Measurements from ENCODE around the gene USP33.
"Not testable (repeated sequence)": the region's sequence is repeated elsewhere in the genome, so short reads cannot be mapped to it uniquely, and the experiment has no call there.

Gene USP33

DNA sequence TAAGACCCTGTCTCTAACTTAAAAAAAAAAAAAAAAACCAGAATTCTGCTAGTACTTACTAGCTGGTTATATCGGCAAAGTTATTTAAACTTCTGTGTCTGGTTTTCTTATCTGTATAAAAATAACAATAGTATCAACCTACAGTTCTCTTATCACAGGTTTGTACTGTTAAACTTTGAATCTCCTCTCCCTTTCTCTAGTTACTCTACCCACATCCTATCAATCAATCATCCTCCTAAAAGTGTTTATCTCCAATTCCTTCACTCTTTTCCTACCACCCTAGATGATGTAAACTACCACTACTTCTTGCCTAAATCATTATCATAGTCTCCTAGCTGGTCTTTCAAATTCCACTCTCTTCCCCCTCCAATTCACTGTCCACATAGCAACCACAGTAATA lies 27.6 kb downstream of the USP33 start:
- Histone ChIP-seq H3K4me3 (ENCODE audit: low read length) (no peak overlapping the region), H3K27me3 (ENCODE audit: insufficient read depth, low read length) (no peaks in the 10 kb centered on the region), H3K9ac (ENCODE audit: low read depth, low read length) (no peak overlapping the region), H3K4me1 (ENCODE audit: insufficient read depth, low read length) (no peaks in the 10 kb centered on the region; the same call in 1 of the 2 replicates), H3K36me3 (ENCODE audit: insufficient read depth, low read length) (peaks cover 57% of the 10 kb centered on the region), H3K9me3 (ENCODE audit: insufficient read depth, low read depth, low read length) (no peaks in the 10 kb centered on the region), H3K27ac (ENCODE audit: low read depth, low read length) (no peak overlapping the region)
- WGBS = no CpG with 5 or more reads among the region's 1 CpG

GRCh38 chr1:77725706-77726105 lies 33.9 kb downstream of the USP33 start:
- H3K4me3 ChIP-seq (ENCODE audit: low read length) = no peak overlapping the region
- no peaks in the 10 kb centered on the region for H3K9me3 ChIP-seq (ENCODE audit: insufficient read depth, low read depth, low read length)
- peaks cover 94% of the 10 kb centered on the region for H3K36me3 ChIP-seq (ENCODE audit: insufficient read depth, low read length)
- H3K27ac ChIP-seq (ENCODE audit: low read depth, low read length) = no peak overlapping the region
- H3K9ac ChIP-seq (ENCODE audit: low read depth, low read length) = no peak overlapping the region
- H3K4me1 ChIP-seq (ENCODE audit: insufficient read depth, low read length) = no peaks in the 10 kb centered on the region
- no peaks in the 10 kb centered on the region for H3K27me3 ChIP-seq (ENCODE audit: insufficient read depth, low read length)
- WGBS = 94% methylated on average over 4 of the region's 4 CpGs

DNA sequence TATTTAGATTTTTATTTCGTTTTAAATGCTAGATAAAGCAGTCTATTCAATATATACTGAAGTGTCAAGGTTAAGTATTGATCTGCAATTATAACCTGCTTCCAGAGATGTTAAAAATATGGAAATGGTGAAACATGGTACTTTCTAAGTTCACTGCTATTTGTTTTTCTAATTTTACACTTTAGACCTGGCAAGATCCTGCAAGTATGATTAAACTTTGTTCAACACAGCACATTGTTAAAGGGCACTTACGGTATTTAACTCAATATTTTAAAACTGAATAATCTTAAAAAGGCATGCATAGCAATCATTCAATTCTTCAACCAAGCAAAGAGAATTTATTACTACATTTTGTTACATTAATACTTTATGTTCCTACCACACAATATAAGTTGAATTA lies 41.5 kb downstream of the USP33 start:
- 88% methylated on average over 2 of the region's 2 CpGs for WGBS
- Histone ChIP-seq H3K9ac (ENCODE audit: low read depth, low read length) (no peak overlapping the region), H3K36me3 (ENCODE audit: insufficient read depth, low read length) (peaks cover 80% of the 10 kb centered on the region), H3K4me3 (ENCODE audit: low read length) (no peak overlapping the region), H3K27ac (ENCODE audit: low read depth, low read length) (no peak overlapping the region), H3K4me1 (ENCODE audit: insufficient read depth, low read length) (no peaks in the 10 kb centered on the region), H3K27me3 (ENCODE audit: insufficient read depth, low read length) (no peaks in the 10 kb centered on the region), H3K9me3 (ENCODE audit: insufficient read depth, low read depth, low read length) (no peaks in the 10 kb centered on the region)

DNA sequence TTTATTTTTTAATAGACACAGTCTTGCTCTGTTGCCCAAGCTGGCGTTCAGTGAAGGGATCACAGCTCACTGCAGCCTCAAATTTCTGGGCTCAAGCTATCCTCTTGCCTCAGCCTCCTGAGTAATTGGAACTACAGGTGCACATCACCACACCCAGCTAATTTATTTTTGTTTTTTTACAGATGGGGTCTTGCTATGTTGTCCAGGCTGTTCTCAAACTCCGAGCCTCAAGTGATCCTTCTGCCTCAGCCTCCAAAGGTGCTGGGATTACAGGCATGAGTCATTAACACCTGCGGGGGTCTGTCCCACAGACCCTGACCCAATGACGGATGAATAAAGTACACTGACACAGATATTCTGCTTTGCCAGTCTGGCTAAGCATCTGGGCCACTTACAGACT lies 43.6 kb downstream of the USP33 start:
- Histone ChIP-seq H3K9me3 (ENCODE audit: insufficient read depth, low read depth, low read length) (no peaks in the 10 kb centered on the region), H3K27me3 (ENCODE audit: insufficient read depth, low read length) (no peaks in the 10 kb centered on the region), H3K36me3 (ENCODE audit: insufficient read depth, low read length) (peaks cover 80% of the 10 kb centered on the region), H3K4me3 (ENCODE audit: low read length) (no peak overlapping the region), H3K4me1 (ENCODE audit: insufficient read depth, low read length) (no peaks in the 10 kb centered on the region), H3K27ac (ENCODE audit: low read depth, low read length) (no peak overlapping the region), H3K9ac (ENCODE audit: low read depth, low read length) (no peak overlapping the region)
- 96% methylated on average over 4 of the region's 4 CpGs for whole genome bisulfite sequencing

DNA sequence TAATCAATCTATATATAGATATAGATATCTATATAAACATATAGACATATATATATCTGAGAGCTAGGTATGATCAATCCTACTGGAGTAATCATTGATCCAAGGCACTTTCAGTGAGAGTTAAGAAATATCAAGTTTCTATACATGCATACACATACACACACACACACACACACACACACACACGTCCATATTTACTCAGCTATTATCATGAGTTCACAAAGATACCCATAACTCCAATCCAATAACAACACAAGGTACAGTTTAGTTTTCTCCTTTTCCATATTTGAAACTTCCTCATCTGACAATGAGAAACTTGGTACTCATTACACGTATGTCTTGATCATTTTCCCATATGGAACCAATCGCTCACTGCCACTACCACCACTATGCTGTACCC lies 49.9 kb downstream of the USP33 start:
- no peaks in the 10 kb centered on the region for H3K27me3 ChIP-seq (ENCODE audit: insufficient read depth, low read length)
- H3K36me3 ChIP-seq (ENCODE audit: insufficient read depth, low read length) = peaks cover 73% of the 10 kb centered on the region
- no peaks in the 10 kb centered on the region for H3K9me3 ChIP-seq (ENCODE audit: insufficient read depth, low read depth, low read length)
- 91% methylated on average over 3 of the region's 3 CpGs for WGBS
- H3K9ac ChIP-seq (ENCODE audit: low read depth, low read length) = no peak overlapping the region
- no peak overlapping the region for H3K27ac ChIP-seq (ENCODE audit: low read depth, low read length)
- no peak overlapping the region for H3K4me3 ChIP-seq (ENCODE audit: low read length)
- H3K4me1 ChIP-seq (ENCODE audit: insufficient read depth, low read length) = no peaks in the 10 kb centered on the region

GRCh38 chr1:77706321-77706720 lies 53.3 kb downstream of the USP33 start:
- H3K27me3 ChIP-seq (ENCODE audit: insufficient read depth, low read length) = no peaks in the 10 kb centered on the region
- no peaks in the 10 kb centered on the region for H3K9me3 ChIP-seq (ENCODE audit: insufficient read depth, low read depth, low read length)
- peaks cover 40% of the 10 kb centered on the region for H3K36me3 ChIP-seq (ENCODE audit: insufficient read depth, low read length)
- no peaks in the 10 kb centered on the region for H3K4me1 ChIP-seq (ENCODE audit: insufficient read depth, low read length)
- H3K4me3 ChIP-seq (ENCODE audit: low read length) = no peak overlapping the region
- H3K9ac ChIP-seq (ENCODE audit: low read depth, low read length) = no peak overlapping the region
- H3K27ac ChIP-seq (ENCODE audit: low read depth, low read length) = no peak overlapping the region
- WGBS = 96% methylated on average over 4 of the region's 4 CpGs

- H3K9me3 ChIP-seq (ENCODE audit: insufficient read depth, low read depth, low read length) = no peaks in the 10 kb centered on the region
- H3K36me3 ChIP-seq (ENCODE audit: insufficient read depth, low read length) = peaks cover 24% of the 10 kb centered on the region
- H3K4me1 ChIP-seq (ENCODE audit: insufficient read depth, low read length) = no peaks in the 10 kb centered on the region
- H3K4me3 ChIP-seq (ENCODE audit: low read length) = no peak overlapping the region
- H3K27ac ChIP-seq (ENCODE audit: low read depth, low read length) = no peak overlapping the region
- no peaks in the 10 kb centered on the region for H3K27me3 ChIP-seq (ENCODE audit: insufficient read depth, low read length)
- no peak overlapping the region for H3K9ac ChIP-seq (ENCODE audit: low read depth, low read length)
- WGBS = 86% methylated on average over 2 of the region's 2 CpGs
Observed at GRCh38 chr1:77704736-77705135, 54.9 kb downstream of the USP33 start.

DNA sequence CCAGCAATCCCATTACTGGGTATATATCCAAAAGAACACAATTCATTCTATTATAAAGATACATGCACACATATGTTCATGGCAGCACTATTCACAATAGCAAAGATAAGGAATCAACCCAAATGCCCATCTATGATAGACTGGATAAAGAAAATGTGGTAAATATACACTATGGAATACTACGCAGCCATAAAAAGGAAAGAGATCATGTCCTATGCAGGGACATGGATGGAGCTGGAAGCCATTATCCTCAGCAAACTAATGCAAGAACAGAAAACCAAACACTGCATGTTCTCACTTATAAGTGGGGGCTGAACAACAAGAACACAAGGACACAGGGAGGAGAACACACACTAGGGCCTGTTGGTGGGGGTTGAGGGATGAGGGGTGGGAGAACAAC lies 60.0 kb downstream of the USP33 start:
- WGBS = 100% methylated on average over 1 of the region's 1 CpG
- H3K27ac ChIP-seq (ENCODE audit: low read depth, low read length); H3K9ac ChIP-seq (ENCODE audit: low read depth, low read length); H3K4me3 ChIP-seq (ENCODE audit: low read length); H3K27me3 ChIP-seq (ENCODE audit: insufficient read depth, low read length); H3K9me3 ChIP-seq (ENCODE audit: insufficient read depth, low read depth, low read length); H3K4me1 ChIP-seq (ENCODE audit: insufficient read depth, low read length); H3K36me3 ChIP-seq (ENCODE audit: insufficient read depth, low read length): not testable (repeated sequence)

DNA sequence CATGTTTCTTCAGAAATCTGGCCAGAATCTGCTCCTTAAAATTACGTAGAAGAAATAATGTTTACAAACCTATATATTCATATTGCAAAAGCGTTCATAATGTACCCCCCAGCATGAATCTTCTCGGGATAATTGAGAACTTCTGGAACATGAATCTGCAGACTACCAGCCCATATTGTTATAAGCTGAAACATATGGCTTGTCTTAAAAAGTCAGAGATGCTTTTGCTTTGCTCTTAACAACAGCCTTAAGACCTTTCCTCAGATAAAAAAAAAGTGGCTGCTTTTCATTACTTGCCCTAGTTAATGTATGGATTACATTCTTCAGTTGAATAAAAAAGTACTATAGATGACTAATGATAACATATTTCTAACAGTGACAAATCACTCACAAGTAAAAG lies 62.2 kb downstream of the USP33 start:
- Histone ChIP-seq H3K27ac (ENCODE audit: low read depth, low read length) (no peak overlapping the region), H3K36me3 (ENCODE audit: insufficient read depth, low read length) (no peaks in the 10 kb centered on the region; the same call in 1 of the 2 replicates), H3K9me3 (ENCODE audit: insufficient read depth, low read depth, low read length) (no peaks in the 10 kb centered on the region), H3K9ac (ENCODE audit: low read depth, low read length) (no peak overlapping the region), H3K27me3 (ENCODE audit: insufficient read depth, low read length) (no peaks in the 10 kb centered on the region), H3K4me1 (ENCODE audit: insufficient read depth, low read length) (no peaks in the 10 kb centered on the region), H3K4me3 (ENCODE audit: low read length) (no peak overlapping the region)
- 90% methylated on average over 3 of the region's 3 CpGs for WGBS

DNA sequence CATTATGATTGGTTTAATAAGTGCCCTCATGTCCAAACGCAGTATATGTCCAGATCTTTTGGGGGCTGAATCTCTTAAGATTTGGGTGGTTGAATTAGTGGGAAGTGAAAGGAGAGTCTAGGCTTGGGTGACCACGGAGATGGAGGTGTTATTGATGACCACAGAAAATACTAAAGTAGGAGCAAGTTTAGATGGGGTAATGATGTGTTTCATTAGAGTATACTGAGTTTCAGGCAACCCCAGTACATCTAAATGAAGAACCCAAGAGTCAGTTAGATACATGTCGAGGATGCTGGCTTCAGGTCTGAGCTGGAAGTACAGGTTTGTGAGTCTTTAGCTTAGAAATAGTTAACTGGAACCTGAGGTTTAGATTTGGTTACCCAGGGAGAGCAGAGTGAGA lies 70.7 kb downstream of the USP33 start:
- H3K27me3 ChIP-seq (ENCODE audit: insufficient read depth, low read length) = no peaks in the 10 kb centered on the region
- no peaks in the 10 kb centered on the region for H3K9me3 ChIP-seq (ENCODE audit: insufficient read depth, low read depth, low read length)
- H3K4me1 ChIP-seq (ENCODE audit: insufficient read depth, low read length) = peaks cover 3% of the 10 kb centered on the region; the same call in 1 of the 2 replicates
- no peak overlapping the region for H3K27ac ChIP-seq (ENCODE audit: low read depth, low read length)
- H3K9ac ChIP-seq (ENCODE audit: low read depth, low read length) = no peak overlapping the region
- 92% methylated on average over 3 of the region's 3 CpGs for WGBS
- H3K36me3 ChIP-seq (ENCODE audit: insufficient read depth, low read length) = no peaks in the 10 kb centered on the region
- H3K4me3 ChIP-seq (ENCODE audit: low read length) = no peak overlapping the region

- Histone ChIP-seq H3K27ac (ENCODE audit: low read depth, low read length) (peak overlapping the region; percentile 39; the same call in 1 of the 2 replicates), H3K9me3 (ENCODE audit: insufficient read depth, low read depth, low read length) (no peaks in the 10 kb centered on the region), H3K4me3 (ENCODE audit: low read length) (peak overlapping the region; percentile 44), H3K9ac (ENCODE audit: low read depth, low read length) (peak overlapping the region; percentile 53; the same call in 1 of the 2 replicates), H3K27me3 (ENCODE audit: insufficient read depth, low read length) (no peaks in the 10 kb centered on the region), H3K36me3 (ENCODE audit: insufficient read depth, low read length) (no peaks in the 10 kb centered on the region), H3K4me1 (ENCODE audit: insufficient read depth, low read length) (peaks cover 4% of the 10 kb centered on the region; the same call in 1 of the 2 replicates)
- 63% methylated on average over 21 of the region's 21 CpGs for WGBS
Observed at GRCh38 chr1:77687519-77687906, 72.1 kb downstream of the USP33 start.
